ENCODE results near the gene SCGB1A1. TPM values are rescaled to one million over a fixed set of nuclear protein-coding genes. Genes with fewer than 3 reads are reported as not detected.

SCGB1A1 gene
- total RNA-seq, 1 experiment from 2014 or later: not detected

- Mint-ChIP-seq H3K27ac (ENCODE audit: unreplicated experiment) (no peak overlapping the region), H3K36me3 (ENCODE audit: insufficient read depth, unreplicated experiment) (peaks cover 4% of the 10 kb centered on the region), H3K4me3 (ENCODE audit: low read depth, unreplicated experiment) (no peak overlapping the region), H3K9me3 (ENCODE audit: low read depth, unreplicated experiment) (no peaks in the 10 kb centered on the region), H3K27me3 (ENCODE audit: unreplicated experiment) (no peaks in the 10 kb centered on the region), H3K4me1 (ENCODE audit: low read depth, unreplicated experiment) (no peaks in the 10 kb centered on the region)
- intact Hi-C loops (cut with micrococcal nuclease; ENCODE audit: unreplicated experiment): no loop called here
- DNase-seq: no peak
- TF ChIP-seq CTCF (IDR thresholded peaks at IDR 0.05; ENCODE audit: unreplicated experiment): no peak
- BruUV-seq (replicated peaks): no TSS peak
- CTCF ChIA-PET: interaction anchor here (0.6 kb wide), 1 partner anchor 122 kb away, joined by 6 read pairs; no protein-coding TSS in a partner anchor
Measured at GRCh38 chr11:62462508-62462892, 43.7 kb downstream of the SCGB1A1 start.

- Mint-ChIP-seq H3K36me3 (ENCODE audit: insufficient read depth, unreplicated experiment) (peaks cover 4% of the 10 kb centered on the region), H3K27me3 (ENCODE audit: unreplicated experiment) (no peaks in the 10 kb centered on the region), H3K27ac (ENCODE audit: unreplicated experiment) (no peak overlapping the region), H3K4me3 (ENCODE audit: low read depth, unreplicated experiment) (no peak overlapping the region), H3K9me3 (ENCODE audit: low read depth, unreplicated experiment) (no peaks in the 10 kb centered on the region), H3K4me1 (ENCODE audit: low read depth, unreplicated experiment) (no peaks in the 10 kb centered on the region)
- CTCF ChIA-PET: no interaction called here
- no peak for TF ChIP-seq CTCF (IDR thresholded peaks at IDR 0.05; ENCODE audit: unreplicated experiment)
- intact Hi-C loops (cut with micrococcal nuclease; ENCODE audit: unreplicated experiment): no loop called here
- no peak for DNase-seq
- no TSS peak for BruUV-seq (replicated peaks)
Measured at GRCh38 chr11:62463121-62463542, 44.3 kb downstream of the SCGB1A1 start.

GRCh38 chr11:62464655-62465054 lies 45.8 kb downstream of the SCGB1A1 start:
- Mint-ChIP-seq H3K27ac (ENCODE audit: unreplicated experiment) (no peak overlapping the region), H3K36me3 (ENCODE audit: insufficient read depth, unreplicated experiment) (peaks cover 4% of the 10 kb centered on the region), H3K27me3 (ENCODE audit: unreplicated experiment) (no peaks in the 10 kb centered on the region), H3K4me3 (ENCODE audit: low read depth, unreplicated experiment) (no peak overlapping the region), H3K9me3 (ENCODE audit: low read depth, unreplicated experiment) (no peaks in the 10 kb centered on the region), H3K4me1 (ENCODE audit: low read depth, unreplicated experiment) (no peaks in the 10 kb centered on the region)
- no TSS peak for BruUV-seq (replicated peaks)
- CTCF ChIA-PET: no interaction called here
- intact Hi-C loops (cut with micrococcal nuclease; ENCODE audit: unreplicated experiment): no loop called here
- no peak for DNase-seq
- TF ChIP-seq CTCF (IDR thresholded peaks at IDR 0.05; ENCODE audit: unreplicated experiment): no peak

GRCh38 chr11:62466444-62466843 lies 47.6 kb downstream of the SCGB1A1 start:
- H3K27me3 Mint-ChIP-seq (ENCODE audit: unreplicated experiment): no peaks in the 10 kb centered on the region
- peaks cover 4% of the 10 kb centered on the region for H3K36me3 Mint-ChIP-seq (ENCODE audit: insufficient read depth, unreplicated experiment)
- no TSS peak for BruUV-seq (replicated peaks)
- no peak for DNase-seq
- intact Hi-C loops (cut with micrococcal nuclease; ENCODE audit: unreplicated experiment): no loop called here
- H3K27ac Mint-ChIP-seq (ENCODE audit: unreplicated experiment): no peak overlapping the region
- no peaks in the 10 kb centered on the region for H3K9me3 Mint-ChIP-seq (ENCODE audit: low read depth, unreplicated experiment)
- H3K4me3 Mint-ChIP-seq (ENCODE audit: low read depth, unreplicated experiment): no peak overlapping the region
- TF ChIP-seq CTCF (IDR thresholded peaks at IDR 0.05; ENCODE audit: unreplicated experiment): no peak
- CTCF ChIA-PET: interaction anchor here (0.7 kb wide), 1 partner anchor 81 kb away, joined by 4 read pairs; no protein-coding TSS in a partner anchor
- H3K4me1 Mint-ChIP-seq (ENCODE audit: low read depth, unreplicated experiment): no peaks in the 10 kb centered on the region

Measured in Calu3 (cell line).